Measurements from ENCODE around the gene PLAU. TPM values are rescaled to one million over a fixed set of nuclear protein-coding genes. Genes with fewer than 3 reads are reported as not detected.

The PLAU gene
- total and polyA plus RNA-seq, 2 of the 4 experiments (the other 2 are of a cell fraction), result 123 to 283 TPM

GRCh38 chr10:73871295-73872189, 39.4 kb upstream of the PLAU start:
- Histone ChIP-seq H3K9ac (ENCODE audit: low read depth, low read length) (no peak overlapping the region), H3K9me1 (ENCODE audit: insufficient read depth, low read length) (peaks cover 10% of the 10 kb centered on the region), H3K4me1 (ENCODE audit: control insufficient read depth, insufficient read depth, low read length) (peaks cover 13% of the 10 kb centered on the region), H2BK20ac (ENCODE audit: low read depth, low read length) (no peak overlapping the region), H3K4me3 (ENCODE audit: insufficient read depth, low read depth, low read length) (no peak overlapping the region), H2AK9ac (replicated peaks; ENCODE audit: low read depth, low read length, poor library complexity) (no peak overlapping the region), H2BK120ac (ENCODE audit: low read depth, low read length) (no peak overlapping the region), H3K4ac (ENCODE audit: low read depth, low read length) (no peak overlapping the region), H2BK5ac (ENCODE audit: low read depth, low read length, poor library complexity, severe bottlenecking) (no peak overlapping the region), H3K27me3 (ENCODE audit: control insufficient read depth, insufficient read depth, low read length) (no peaks in the 10 kb centered on the region), H3K18ac (ENCODE audit: low read depth, low read length) (no peak overlapping the region), H4K8ac (ENCODE audit: low read depth in 2 of 2, low read length in 2 of 2) (no peak overlapping the region), H3K9me3 (ENCODE audit: control insufficient read depth, insufficient read depth, low read length) (no peaks in the 10 kb centered on the region), H3K36me3 (ENCODE audit: control insufficient read depth, insufficient read depth, low read length) (peaks cover 28% of the 10 kb centered on the region), H4K5ac (ENCODE audit: low read depth, low read length) (no peak overlapping the region), H3K27ac (ENCODE audit: insufficient read depth, low read length) (no peak overlapping the region), H3K14ac (replicated peaks; ENCODE audit: low read depth, low read length) (no peak overlapping the region), H4K20me1 (ENCODE audit: insufficient read depth, low read length) (peaks cover 33% of the 10 kb centered on the region), H4K91ac (ENCODE audit: insufficient read depth, low read depth, low read length) (no peak overlapping the region), H3K4me2 (ENCODE audit: low read depth, low read length) (no peak overlapping the region), H3K79me1 (ENCODE audit: low read depth in 1 of 2, low read length in 2 of 2) (peaks cover 34 to 56% of the 10 kb centered on the region in 2 experiments), H2AFZ (replicated peaks; ENCODE audit: low read length, poor library complexity) (no peak overlapping the region), H3K56ac (ENCODE audit: extremely low read depth, insufficient read depth, low read length) (no peak overlapping the region), H2AK5ac (ENCODE audit: low read depth, low read length) (no peak overlapping the region), H2BK15ac (ENCODE audit: low read depth, low read length) (no peak overlapping the region), H3K23ac (ENCODE audit: low read depth, low read length) (no peak overlapping the region)
- ChIA-PET POLR2A (ENCODE audit: unreplicated experiment) (no interaction called here), CTCF (no interaction called here)
- ATAC-seq (ENCODE audit: low read depth) (no peak), DNase-seq (no peak)
- peak; percentile 73 for TF ChIP-seq CEBPB (IDR thresholded peaks at IDR 0.05; ENCODE audit: low read depth, low read length)
- no peak for TF ChIP-seq NFE2L2 (IDR thresholded peaks at IDR 0.05; ENCODE audit: low read depth, low read length)
- no peak for TF ChIP-seq POLR2A (IDR thresholded peaks at IDR 0.05; ENCODE audit: low read depth, low read length)
- TF ChIP-seq MAZ (IDR thresholded peaks at IDR 0.05; ENCODE audit: borderline replicate concordance, low read depth, low read length), result no peak
- in situ Hi-C loops (cut with MboI; ENCODE audit: low sequenced_read_pairs), result no loop called here
- intact Hi-C loops (cut with micrococcal nuclease), result no loop called here
- 88% methylated on average over 4 of the region's 8 CpGs; no CpG with 5 or more reads in 1 of the 2 experiments for WGBS, 2 experiments (ENCODE audit: extremely low coverage in 2 of 2, insufficient read length in 1 of 2)
- dilution Hi-C loops (cut with HindIII; ENCODE audit: low sequenced_read_pairs, unreplicated experiment), result no loop called here
- no TSS peak for BruUV-seq (replicated peaks)
